DOHH2 (cell line): Measurements from ENCODE around the gene DMGDH.

Experiments used
- CTCF ChIP-seq: fragments of 200-600 bp; sonication (generic); IDR thresholded peaks from one replicate; pipeline ENCODE4 v1.5.1; 2014; ENCODE audit warnings: antibody characterized with exemption, mild to moderate bottlenecking, low read depth, low read length; ENCODE audit not compliant: poor library complexity, severe bottlenecking
- EZH2phosphoT487 ChIP-seq: fragments of 200-600 bp; sonication (generic); IDR thresholded peaks from 2 replicates; pipeline ENCODE4 v1.6.1; 2017; ENCODE audit warnings: borderline replicate concordance, mild to moderate bottlenecking, antibody characterized with exemption, low read length, moderate library complexity, mixed read lengths

GRCh38 chr5:79112703-79113058 is 43.2 kb upstream of the DMGDH start:
- TF ChIP-seq CTCF (no peak), EZH2phosphoT487 (no peak)
